Stimulated activated CD8-positive, alpha-beta memory T cell treated with anti-CD3 and anti-CD28 coated beads, Interleukin-15, amount 100 ng/mL, for 48 hours (primary cell): Measurements from ENCODE around the gene CMTM7.
A peak's percentile ranks its signal among the peaks of the same experiment; 100 is the strongest.
"Not testable (repeated sequence)": the region's sequence is repeated elsewhere in the genome, so short reads cannot be mapped to it uniquely, and the experiment has no call there.

ENCODE experiments used
- DNase-seq, 2 donors: peaks; one replicate each; pipeline ENCODE4 v3.0.0-alpha.2; 2020; ENCODE audit warnings: low read depth in 2 of 2

CMTM7 gene

GRCh38 chr3:32460031-32460749, 68.5 kb downstream of the CMTM7 start:
- DNase-seq, result peak; percentile 49 to 59

GRCh38 chr3:32460817-32461496, 69.3 kb downstream of the CMTM7 start:
- DNase-seq, result not testable (repeated sequence)

DNA sequence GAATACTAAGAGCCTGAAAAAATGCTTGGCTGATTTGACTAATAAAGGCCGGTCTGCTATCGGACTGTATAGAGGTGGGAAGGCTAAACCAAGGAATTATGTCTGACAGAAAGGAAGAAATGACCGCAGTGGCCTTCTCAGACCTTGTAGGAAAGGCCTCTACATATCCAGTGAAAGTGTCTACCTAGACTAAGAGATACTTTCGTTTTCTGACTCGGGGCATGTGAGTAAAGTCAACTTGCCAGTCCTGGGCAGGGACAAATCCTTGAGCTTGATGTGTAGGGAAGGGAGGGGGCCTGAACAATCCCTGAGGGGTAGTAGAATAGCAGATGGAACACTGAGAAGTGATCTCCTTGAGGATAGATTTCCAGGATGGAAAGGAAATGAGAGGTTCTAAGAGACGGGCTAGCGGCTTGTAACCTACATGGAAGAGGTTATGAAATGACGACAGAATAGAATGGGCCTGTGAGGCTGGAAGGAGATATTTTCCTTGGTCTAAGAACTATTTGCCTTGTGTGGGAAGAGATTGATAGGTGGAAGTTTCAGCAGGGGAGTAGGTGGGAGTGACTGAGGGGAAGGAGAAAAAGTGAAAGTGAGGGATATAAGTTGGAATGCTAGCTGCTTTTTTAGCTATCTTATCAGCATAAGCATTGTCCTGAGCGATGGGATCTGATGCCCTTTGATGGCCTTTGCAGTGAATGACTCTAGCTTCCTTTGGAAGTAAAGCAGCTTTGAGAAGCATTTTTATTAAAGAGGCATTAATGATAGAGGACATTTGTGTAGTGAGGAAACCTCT, 70.7 kb downstream of the CMTM7 start:
- not testable (repeated sequence) for DNase-seq

GRCh38 chr3:32463415-32463814, 71.8 kb downstream of the CMTM7 start:
- not testable (repeated sequence) for DNase-seq

GRCh38 chr3:32464726-32465125, 73.1 kb downstream of the CMTM7 start:
- not testable (repeated sequence) for DNase-seq

DNA sequence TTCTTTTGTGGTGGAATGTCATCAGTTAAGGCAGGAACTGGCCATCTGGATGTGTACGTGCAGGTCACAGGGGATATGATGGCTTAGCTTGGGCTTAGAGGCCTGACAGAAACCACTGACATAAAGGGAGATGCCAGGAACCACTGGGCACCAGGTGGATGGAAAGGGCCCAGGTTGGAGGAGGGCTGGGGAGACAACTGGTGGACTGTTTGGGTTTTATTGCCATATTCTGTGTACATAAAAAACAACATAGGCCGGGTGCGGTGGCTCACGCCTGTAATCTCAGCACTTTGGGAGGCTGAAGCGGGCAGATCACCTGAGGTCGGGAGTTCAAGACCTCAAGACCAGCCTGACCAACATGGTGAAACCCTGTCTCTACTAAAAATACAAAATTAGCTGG, 75.2 kb downstream of the CMTM7 start:
- DNase-seq, result not testable (repeated sequence)

DNA sequence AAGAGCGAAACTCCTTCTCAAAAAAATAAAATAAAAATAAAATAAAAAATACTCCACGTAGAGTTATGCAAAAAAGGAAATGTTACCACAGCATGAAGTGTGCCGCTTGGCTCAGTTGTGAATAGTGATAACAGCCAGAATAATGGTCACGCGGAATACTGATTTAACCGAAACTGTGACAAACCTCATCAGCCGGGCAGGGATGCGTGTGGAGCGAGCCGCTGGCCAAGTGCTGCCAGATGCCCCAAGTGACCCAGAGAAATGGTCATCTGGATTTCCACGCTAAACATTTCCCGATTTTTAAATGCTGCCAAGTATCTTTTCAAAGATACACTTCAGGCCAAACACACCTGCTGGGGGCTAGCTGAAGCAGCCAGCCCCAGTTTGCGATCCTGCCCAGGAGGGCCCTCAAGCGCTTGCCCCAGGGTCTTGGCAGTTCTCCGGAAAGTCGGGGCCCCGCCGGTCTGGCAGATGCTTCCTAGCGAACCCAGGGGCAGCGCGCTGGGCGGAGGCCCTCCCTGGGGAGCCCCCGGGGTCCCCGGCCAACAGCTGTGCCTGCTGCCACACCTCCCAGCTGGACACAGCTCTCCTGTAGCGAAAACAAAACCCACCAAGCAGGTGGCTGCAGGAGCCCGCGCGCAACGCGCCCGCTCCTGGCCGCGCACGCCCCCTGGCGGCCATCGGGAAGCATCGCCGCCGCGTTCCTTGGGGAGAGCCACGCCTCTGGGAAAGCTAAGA, 75.8 kb downstream of the CMTM7 start:
- peak; percentile 55 to 58 for DNase-seq

DNA sequence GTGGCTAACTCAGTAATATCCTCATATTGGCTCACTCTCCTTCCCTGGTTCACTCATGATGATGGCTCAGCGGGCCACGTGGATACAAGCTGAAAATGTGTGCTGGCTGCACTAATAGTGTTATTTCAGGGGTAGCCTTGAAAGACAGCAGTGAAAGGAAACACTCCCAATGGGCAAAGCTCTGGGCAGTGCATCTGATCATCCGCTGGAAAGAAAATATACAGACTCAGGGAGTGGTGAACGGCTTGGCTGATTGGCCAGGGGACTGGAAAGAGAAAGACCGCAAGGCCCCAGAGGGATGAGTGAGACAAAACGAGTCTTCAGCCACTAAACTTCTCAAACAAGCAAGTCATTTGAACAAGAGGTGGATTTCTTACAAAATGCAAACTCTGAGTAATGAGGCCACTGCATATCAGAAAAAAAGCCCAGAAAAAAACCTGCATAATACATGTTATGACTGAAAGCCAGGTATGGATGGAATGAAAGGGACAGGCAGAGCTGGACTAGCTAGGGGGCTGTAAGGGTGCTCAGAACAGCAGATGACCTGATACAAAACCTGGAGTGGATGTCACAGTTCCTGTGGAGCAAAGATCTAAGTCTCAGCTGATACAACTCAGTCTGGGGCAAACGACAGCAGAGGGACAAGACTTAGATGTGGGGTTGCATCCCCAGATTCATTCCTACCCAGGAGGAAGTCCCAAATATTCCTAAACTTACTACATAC, 77.7 kb downstream of the CMTM7 start:
- no peak for DNase-seq

DNA sequence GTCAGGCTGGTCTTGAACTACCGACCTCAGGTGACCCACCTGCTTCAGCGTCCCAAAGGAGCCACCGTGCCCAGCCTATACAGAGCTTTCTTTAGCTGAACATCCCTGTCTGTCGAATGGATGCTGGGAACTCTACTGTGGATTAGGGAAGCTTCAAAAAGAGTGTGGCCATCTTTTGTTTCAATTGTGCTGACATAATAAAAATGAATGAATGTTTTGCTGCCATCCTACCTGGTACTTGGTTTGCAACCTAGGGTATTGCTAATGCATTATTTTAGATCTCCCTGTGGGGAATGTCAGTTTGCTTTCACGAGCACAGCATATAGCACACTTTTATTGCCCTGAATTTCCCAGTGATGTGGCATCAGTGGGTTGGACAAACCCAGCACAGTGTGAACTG, 78.7 kb downstream of the CMTM7 start:
- DNase-seq, result no peak

- DNase-seq, result no peak
These were observed 79.6 kb downstream of the CMTM7 start for GRCh38 chr3:32471246-32471645.

- not testable (repeated sequence) for DNase-seq
These were observed 80.5 kb downstream of the CMTM7 start for GRCh38 chr3:32472151-32472550.

- DNase-seq, result no peak
These were observed 82.5 kb downstream of the CMTM7 start for GRCh38 chr3:32474201-32474600.

GRCh38 chr3:32480604-32481003, 89.0 kb downstream of the CMTM7 start:
- no peak for DNase-seq

- no peak for DNase-seq
These were observed 90.4 kb downstream of the CMTM7 start for GRCh38 chr3:32481791-32482631.

- DNase-seq, result no peak
These were observed 91.0 kb downstream of the CMTM7 start for GRCh38 chr3:32482693-32483092.

DNA sequence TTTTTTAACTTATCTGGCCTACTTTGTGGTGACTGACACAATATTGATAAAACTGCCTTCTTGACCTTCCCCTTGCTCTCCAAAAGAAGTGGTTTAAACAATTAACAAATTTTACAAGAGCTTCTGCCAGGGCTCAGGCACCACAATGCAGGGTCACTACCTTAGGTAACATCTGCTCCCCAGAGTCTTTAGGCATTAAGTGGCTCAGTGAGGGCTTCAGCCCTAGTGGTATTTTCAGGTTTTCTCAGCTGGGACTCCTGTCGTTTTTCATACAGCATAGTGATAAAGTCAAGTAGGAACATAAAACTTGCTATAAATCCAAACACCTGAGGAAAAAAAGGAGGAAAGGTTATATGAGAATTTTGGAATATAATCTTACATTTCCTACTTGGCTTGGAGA, 92.1 kb downstream of the CMTM7 start:
- no peak for DNase-seq

- DNase-seq, result no peak
These were observed 92.8 kb downstream of the CMTM7 start for GRCh38 chr3:32484436-32484835.

- no peak for DNase-seq
These were observed 96.3 kb downstream of the CMTM7 start for GRCh38 chr3:32487781-32488473.

- DNase-seq, result no peak
These were observed 96.9 kb downstream of the CMTM7 start for GRCh38 chr3:32488474-32489008.
